Glutamatergic neuron (in vitro differentiated cells): Measurements from ENCODE around the gene LEKR1. TPM values are rescaled to one million over a fixed set of nuclear protein-coding genes. Genes with fewer than 3 reads are reported as not detected.
"Not testable (repeated sequence)": the region's sequence is repeated elsewhere in the genome, so short reads cannot be mapped to it uniquely, and the experiment has no call there.

ENCODE experiments used
- DNase-seq: peaks from one replicate; pipeline ENCODE4 v3.0.0; 2022
- H3K27ac Mint-ChIP-seq: one replicate; pipeline ENCODE4 v1.8.0; 2020; ENCODE audit warnings: mild to moderate bottlenecking, mixed read lengths, inconsistent platforms; ENCODE audit not compliant: unreplicated experiment
- H3K27me3 Mint-ChIP-seq: one replicate; pipeline ENCODE4 v1.8.0; 2020; ENCODE audit warnings: mild to moderate bottlenecking, moderate library complexity, mixed read lengths, inconsistent platforms; ENCODE audit not compliant: unreplicated experiment
- H3K36me3 Mint-ChIP-seq: one replicate; pipeline ENCODE4 v1.8.0; 2020; ENCODE audit warnings: mild to moderate bottlenecking, mixed read lengths, inconsistent platforms; ENCODE audit not compliant: unreplicated experiment
- H3K4me1 Mint-ChIP-seq: one replicate; pipeline ENCODE4 v1.8.0; 2020; ENCODE audit warnings: mild to moderate bottlenecking, low read depth, mixed read lengths, inconsistent platforms; ENCODE audit not compliant: unreplicated experiment
- H3K4me3 Mint-ChIP-seq: one replicate; pipeline ENCODE4 v1.8.0; 2020; ENCODE audit warnings: mild to moderate bottlenecking, mixed read lengths, inconsistent platforms; ENCODE audit not compliant: unreplicated experiment
- H3K9me3 Mint-ChIP-seq: one replicate; pipeline ENCODE4 v1.8.0; 2020; ENCODE audit warnings: mild to moderate bottlenecking, moderate library complexity, mixed read lengths, inconsistent platforms; ENCODE audit not compliant: unreplicated experiment
- CTCF ChIP-seq: fragments of 200-600 bp; sonication (generic); IDR thresholded peaks from one replicate; pipeline ENCODE4 v1.5.0; 2021; ENCODE audit not compliant: partially characterized antibody, unreplicated experiment
- total RNA-seq: library from RNA; stranded (reverse); fragmentation: NEBNext Ultra II Directional; extraction: Animal tissue kit (Norgen Biotek cat#: 25700); gene quantifications from one replicate; pipeline ENCODE4 v1.2.1, GENCODE V29; 2021; ENCODE audit not compliant: unreplicated experiment

LEKR1 gene
- total RNA-seq, 1 donor from 2014 or later, result 0.56 TPM

- no peaks in the 10 kb centered on the region for H3K27me3 Mint-ChIP-seq
- no peak for DNase-seq
- TF ChIP-seq CTCF, result no peak
Observed at GRCh38 chr3:156865732-156866131, 39.6 kb downstream of the LEKR1 start.

GRCh38 chr3:156867174-156867573 lies 41.0 kb downstream of the LEKR1 start:
- Mint-ChIP-seq H3K4me3 (no peak overlapping the region), H3K27me3 (peaks cover 4% of the 10 kb centered on the region), H3K9me3 (peaks cover 4% of the 10 kb centered on the region), H3K27ac (no peak overlapping the region), H3K4me1 (no peaks in the 10 kb centered on the region), H3K36me3 (peaks cover 5% of the 10 kb centered on the region)
- TF ChIP-seq CTCF, result no peak
- no peak for DNase-seq

More at GRCh38 chr3:156865732-156866131, 39.6 kb downstream of the LEKR1 start:
- H3K27ac Mint-ChIP-seq, result no peak overlapping the region
- H3K4me3 Mint-ChIP-seq, result no peak overlapping the region
- H3K9me3 Mint-ChIP-seq, result no peaks in the 10 kb centered on the region
- no peaks in the 10 kb centered on the region for H3K36me3 Mint-ChIP-seq
- no peaks in the 10 kb centered on the region for H3K4me1 Mint-ChIP-seq

- TF ChIP-seq CTCF, result no peak
- Mint-ChIP-seq H3K4me1 (no peaks in the 10 kb centered on the region), H3K4me3 (no peak overlapping the region), H3K27ac (no peak overlapping the region), H3K27me3 (peaks cover 4% of the 10 kb centered on the region), H3K9me3 (peaks cover 4% of the 10 kb centered on the region), H3K36me3 (peaks cover 9% of the 10 kb centered on the region)
- DNase-seq, result no peak
Observed at GRCh38 chr3:156867920-156868319, 41.8 kb downstream of the LEKR1 start.

- Mint-ChIP-seq H3K27ac (no peak overlapping the region), H3K36me3 (peaks cover 36% of the 10 kb centered on the region), H3K4me3 (no peak overlapping the region), H3K4me1 (no peaks in the 10 kb centered on the region), H3K9me3 (peaks cover 16% of the 10 kb centered on the region), H3K27me3 (peaks cover 4% of the 10 kb centered on the region)
- DNase-seq, result no peak
- no peak for TF ChIP-seq CTCF
Observed at GRCh38 chr3:156873906-156874305, 47.8 kb downstream of the LEKR1 start.

GRCh38 chr3:156879491-156879890 lies 53.3 kb downstream of the LEKR1 start:
- not testable (repeated sequence) for H3K27ac Mint-ChIP-seq, H3K4me3 Mint-ChIP-seq, DNase-seq, H3K27me3 Mint-ChIP-seq, H3K4me1 Mint-ChIP-seq
- Mint-ChIP-seq H3K9me3 (peaks cover 12% of the 10 kb centered on the region), H3K36me3 (peaks cover 20% of the 10 kb centered on the region)

- Mint-ChIP-seq H3K4me1 (no peaks in the 10 kb centered on the region), H3K4me3 (no peak overlapping the region), H3K36me3 (no peaks in the 10 kb centered on the region), H3K27me3 (no peaks in the 10 kb centered on the region), H3K9me3 (peaks cover 4% of the 10 kb centered on the region), H3K27ac (no peak overlapping the region)
- DNase-seq, result no peak
- TF ChIP-seq CTCF, result no peak
Observed at GRCh38 chr3:156885761-156886160, 59.6 kb downstream of the LEKR1 start.
